GM19193 (cell line): ENCODE results near the gene OSMR.

ENCODE experiments used
- POLR2A ChIP-seq: IDR thresholded peaks from 4 replicates; pipeline ENCODE4 v1.6.1; 2011; ENCODE audit not compliant: insufficient read depth, insufficient read length; ENCODE audit errors: extremely low read depth

Gene OSMR

GRCh38 chr5:38845526-38846378 is at the start of gene OSMR:
OSMR (plus strand) TSS chr5:38846012; CDS start chr5:38869045, 23,033 bp downstream.
- no peak for TF ChIP-seq POLR2A

- no peak for TF ChIP-seq POLR2A
Measured at GRCh38 chr5:38796742-38797108, 49.1 kb upstream of the OSMR start.

- TF ChIP-seq POLR2A: no peak
Measured at GRCh38 chr5:38797838-38798237, 48.0 kb upstream of the OSMR start.

- TF ChIP-seq POLR2A: no peak
Measured at GRCh38 chr5:38799556-38800377, 46.0 kb upstream of the OSMR start.

- TF ChIP-seq POLR2A: no peak
Measured at GRCh38 chr5:38800515-38800914, 45.3 kb upstream of the OSMR start.

- no peak for TF ChIP-seq POLR2A
Measured at GRCh38 chr5:38802125-38802524, 43.7 kb upstream of the OSMR start.

GRCh38 chr5:38803246-38803645 is 42.6 kb upstream of the OSMR start:
- no peak for TF ChIP-seq POLR2A

- no peak for TF ChIP-seq POLR2A
Measured at GRCh38 chr5:38806775-38807258, 39.0 kb upstream of the OSMR start.

- no peak for TF ChIP-seq POLR2A
Measured at GRCh38 chr5:38807570-38808483, 38.0 kb upstream of the OSMR start.

GRCh38 chr5:38808666-38809343 is 37.0 kb upstream of the OSMR start:
- no peak for TF ChIP-seq POLR2A

- TF ChIP-seq POLR2A: no peak
Measured at GRCh38 chr5:38809388-38810359, 36.1 kb upstream of the OSMR start.

GRCh38 chr5:38814879-38815278 is 30.9 kb upstream of the OSMR start:
- TF ChIP-seq POLR2A: no peak

- no peak for TF ChIP-seq POLR2A
Measured at GRCh38 chr5:38816083-38817030, 29.5 kb upstream of the OSMR start.

- TF ChIP-seq POLR2A: no peak
Measured at GRCh38 chr5:38821679-38822078, 24.1 kb upstream of the OSMR start.
